SU-DHL-6 (cell line): ENCODE results near the gene PRDM10.

Source experiments
- H2AFZ ChIP-seq: fragments of 200-600 bp; sonication (generic); 2 replicates; pipeline ENCODE4 v1.6.1; 2014; ENCODE audit warnings: low read depth, mild to moderate bottlenecking, moderate library complexity, mixed read lengths, antibody characterized with exemption, low read length; ENCODE audit not compliant: severe bottlenecking
- H3F3A ChIP-seq: fragments of 200-600 bp; shearing (Covaris generic); 2 replicates; pipeline ENCODE4 v1.6.0; 2016; ENCODE audit warnings: antibody characterized with exemption, mild to moderate bottlenecking; ENCODE audit not compliant: insufficient read depth
- H3K27ac ChIP-seq: fragments of 200-600 bp; sonication (generic); 2 replicates; pipeline ENCODE4 v1.5.1; 2016; ENCODE audit warnings: low read depth, mild to moderate bottlenecking, low read length, moderate library complexity, mixed read lengths
- H3K27me3 ChIP-seq: fragments of 200-600 bp; sonication (generic), shearing (Covaris generic); 2 replicates; pipeline ENCODE4 v1.6.0; 2014; ENCODE audit warnings: mild to moderate bottlenecking, low read length
- H3K36me3 ChIP-seq: fragments of 200-600 bp; sonication (generic); 2 replicates; pipeline ENCODE4 v1.6.1; 2014; ENCODE audit warnings: mild to moderate bottlenecking, low read length, mixed read lengths
- H3K4me2 ChIP-seq: fragments of 300-600, 200-600 bp; shearing (Covaris generic), sonication (generic); 2 replicates; pipeline ENCODE4 v1.6.0; 2014; ENCODE audit warnings: low read length, low read depth, mild to moderate bottlenecking; ENCODE audit not compliant: poor library complexity, severe bottlenecking
- H3K4me3 ChIP-seq: fragments of 200-600 bp; sonication (generic); 2 replicates; pipeline ENCODE4 v1.5.1; 2014; ENCODE audit warnings: antibody characterized with exemption, low read length, mild to moderate bottlenecking, mixed read lengths; ENCODE audit not compliant: insufficient read depth, poor library complexity, severe bottlenecking
- H3K79me2 ChIP-seq: fragments of 200-600 bp; sonication (generic); 2 replicates; pipeline ENCODE4 v1.6.1; 2014; ENCODE audit warnings: mild to moderate bottlenecking, low read length, moderate library complexity; ENCODE audit not compliant: insufficient read depth
- H3K9ac ChIP-seq: fragments of 200-600 bp; sonication (generic); 2 replicates; pipeline ENCODE4 v1.7.0; 2014; ENCODE audit warnings: mild to moderate bottlenecking, low read length
- H3K9me2 ChIP-seq: fragments of 200-600 bp; sonication (generic); replicated peaks from 2 replicates; pipeline ENCODE4 v1.6.1; 2014; ENCODE audit warnings: low read length; ENCODE audit not compliant: insufficient read depth
- H3K9me3 ChIP-seq: fragments of 200-600 bp; sonication (generic); 2 replicates; pipeline ENCODE4 v1.6.1; 2014; ENCODE audit warnings: low read length, mixed read lengths; ENCODE audit not compliant: insufficient read depth
- H4K20me1 ChIP-seq: fragments of 200-600 bp; sonication (generic); 2 replicates; pipeline ENCODE4 v1.6.1; 2014; ENCODE audit warnings: low read depth, mild to moderate bottlenecking, antibody characterized with exemption, low read length, moderate library complexity, mixed read lengths
- CTCF ChIP-seq: fragments of 200-600 bp; sonication (generic); IDR thresholded peaks from one replicate; pipeline ENCODE4 v1.5.1; 2017; ENCODE audit warnings: antibody characterized with exemption, mild to moderate bottlenecking, low read length, moderate library complexity; ENCODE audit not compliant: insufficient read depth, poor library complexity, severe bottlenecking
- EZH2phosphoT487 ChIP-seq: fragments of 200-600 bp; sonication (generic), shearing (Covaris generic); conservative IDR thresholded peaks from 2 replicates; pipeline ENCODE4 v1.6.1; 2018; ENCODE audit warnings: mild to moderate bottlenecking, antibody characterized with exemption, low read length, moderate library complexity, mixed read lengths

The PRDM10 gene

GRCh38 chr11:129992161-129992944, 10.3 kb downstream of the PRDM10 start:
- Histone ChIP-seq H3K9me2 (no peaks in the 10 kb centered on the region), H3F3A (peaks cover 29% of the 10 kb centered on the region), H3K27ac (peak overlapping the region; percentile 66), H3K4me3 (no peak overlapping the region), H2AFZ (no peak overlapping the region), H4K20me1 (no peaks in the 10 kb centered on the region), H3K27me3 (no peaks in the 10 kb centered on the region), H3K79me2 (no peaks in the 10 kb centered on the region), H3K36me3 (no peaks in the 10 kb centered on the region), H3K4me2 (peak overlapping the region; percentile 41), H3K9ac (0 out of 2 replicates have a peak overlapping the region, but pooled peaks have one; percentile 6), H3K9me3 (no peaks in the 10 kb centered on the region)
- TF ChIP-seq CTCF (peak; percentile 35), EZH2phosphoT487 (no peak)

DNA sequence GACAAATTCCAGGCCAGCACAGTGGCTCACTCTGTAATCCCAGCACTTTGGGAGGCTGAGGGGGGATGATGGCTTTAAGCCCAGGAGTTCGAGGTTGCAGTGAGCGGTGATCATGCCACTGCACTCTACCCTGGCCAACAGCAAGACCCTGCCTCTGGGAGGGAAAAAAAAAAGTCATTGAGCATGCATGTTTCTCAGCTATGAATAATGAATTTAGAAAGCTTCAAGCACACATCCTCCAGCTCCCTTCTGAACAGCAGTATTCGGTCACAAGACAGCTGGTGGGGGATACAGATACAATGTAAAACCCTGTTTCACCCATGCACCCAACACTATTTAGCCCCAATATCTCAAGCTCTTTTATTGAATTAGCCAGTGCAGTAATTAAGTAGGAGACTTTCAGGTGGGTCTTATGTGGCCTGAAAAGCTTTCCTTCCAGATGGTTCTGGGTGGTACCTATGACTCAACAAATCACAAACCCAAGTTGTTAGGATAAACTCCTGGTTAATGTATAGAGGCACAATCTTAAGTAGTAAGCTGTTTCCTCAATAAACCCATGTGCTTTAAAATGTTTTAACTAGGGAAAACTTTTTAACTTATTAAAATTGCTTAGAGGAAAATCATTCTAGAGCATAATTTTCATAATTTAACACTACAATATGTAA, 13.4 kb downstream of the PRDM10 start:
- no peaks in the 10 kb centered on the region for H3K27me3 ChIP-seq
- no peak overlapping the region for H2AFZ ChIP-seq
- no peak overlapping the region for H3K27ac ChIP-seq
- no peaks in the 10 kb centered on the region for H4K20me1 ChIP-seq
- TF ChIP-seq CTCF (no peak), EZH2phosphoT487 (no peak)
- no peak overlapping the region for H3K9ac ChIP-seq
- H3K9me2 ChIP-seq: no peaks in the 10 kb centered on the region
- H3F3A ChIP-seq: peaks cover 18% of the 10 kb centered on the region
- no peak overlapping the region for H3K4me3 ChIP-seq
- H3K36me3 ChIP-seq: no peaks in the 10 kb centered on the region
- H3K9me3 ChIP-seq: no peaks in the 10 kb centered on the region
- H3K4me2 ChIP-seq: no peak overlapping the region
- H3K79me2 ChIP-seq: no peaks in the 10 kb centered on the region

GRCh38 chr11:129987950-129988349, 14.7 kb downstream of the PRDM10 start:
- Histone ChIP-seq H4K20me1 (no peaks in the 10 kb centered on the region), H3K36me3 (no peaks in the 10 kb centered on the region), H3K27ac (no peak overlapping the region), H2AFZ (no peak overlapping the region), H3K9ac (no peak overlapping the region), H3K27me3 (no peaks in the 10 kb centered on the region), H3K4me3 (no peak overlapping the region), H3K9me3 (no peaks in the 10 kb centered on the region), H3K79me2 (no peaks in the 10 kb centered on the region), H3K4me2 (no peak overlapping the region), H3K9me2 (no peaks in the 10 kb centered on the region), H3F3A (peaks cover 13% of the 10 kb centered on the region)
- no peak for TF ChIP-seq EZH2phosphoT487
- no peak for TF ChIP-seq CTCF
